H1 (cell line): ENCODE measurements around the gene EPG5. TPM values are rescaled to one million over a fixed set of nuclear protein-coding genes. Genes with fewer than 3 reads are reported as not detected.

Experiments used
- CTCF ChIA-PET: fragments of 300-600 bp; sonication (Branson Sonifier 250); formaldehyde crosslinking; loops from one replicate; lab custom pipeline; 2021; ENCODE audit not compliant: partially characterized antibody; lab: Charles Lee
- POLR2A ChIA-PET: fragments of 300-600 bp; sonication (Branson Sonifier 250); formaldehyde crosslinking; loops from one replicate; lab custom pipeline; 2021; ENCODE audit warnings: inconsistent platforms; ENCODE audit not compliant: partially characterized antibody; lab: Charles Lee
- DNase-seq, 2 experiments: peaks; one replicate each; pipeline versions ENCODE4 v3.0.0 to v3.0.0-alpha.2; 2010 to 2022; ENCODE audit warnings: low spot score in 2 of 2, low read depth in 1 of 2, mixed read lengths in 1 of 2
- FAIRE-seq: peaks from 2 replicates; lab custom pipeline; 2011; peaks lifted over from hg19 to GRCh38; lab: Jason Lieb, UNC
- H2AFZ ChIP-seq: 2 replicates; pipeline ENCODE4 v1.8.1; 2012; ENCODE audit warnings: low read length, inconsistent platforms
- H2AK5ac ChIP-seq: 2 replicates; pipeline ENCODE4 v1.6.1; 2013; ENCODE audit warnings: low read depth, low read length
- H2BK120ac ChIP-seq: replicated peaks from 2 replicates; pipeline ENCODE3; 2013; ENCODE audit warnings: low read depth, low read length, inconsistent platforms
- H2BK12ac ChIP-seq: 2 replicates; pipeline ENCODE4 v1.6.1; 2013; ENCODE audit warnings: low read depth, low read length
- H2BK15ac ChIP-seq: 2 replicates; pipeline ENCODE4 v1.6.1; 2013; ENCODE audit warnings: low read length
- H2BK20ac ChIP-seq: 2 replicates; pipeline ENCODE4 v1.6.1; 2013; ENCODE audit warnings: low read length
- H2BK5ac ChIP-seq: 2 replicates; pipeline ENCODE4 v1.6.1; 2013; ENCODE audit warnings: low read depth, low read length
- H3K14ac ChIP-seq: 2 replicates; pipeline ENCODE4 v1.6.1; 2013; ENCODE audit warnings: inconsistent platforms; ENCODE audit not compliant: insufficient read length
- H3K18ac ChIP-seq: 2 replicates; pipeline ENCODE4 v1.6.1; 2013; ENCODE audit warnings: low read length; ENCODE audit errors: extremely low read depth
- H3K23ac ChIP-seq: 2 replicates; pipeline ENCODE4 v1.6.1; 2013; ENCODE audit warnings: inconsistent platforms; ENCODE audit not compliant: insufficient read length
- H3K23me2 ChIP-seq: 2 replicates; pipeline ENCODE4 v1.6.1; 2013; ENCODE audit warnings: low read depth, low read length
- H3K27ac ChIP-seq: 2 replicates; pipeline ENCODE4 v1.6.1; 2011; ENCODE audit warnings: low read depth, low read length, inconsistent platforms
- H3K27me3 ChIP-seq, 4 experiments: replicated peaks in 1 of 4; 1 replicate in 1 of 4; 2 replicates in 3 of 4; pipeline versions ENCODE4 v1.6.1 to v1.8.1; 2011 to 2013; ENCODE audit warnings: low read length in 3 of 4, mild to moderate bottlenecking in 3 of 4, inconsistent platforms in 2 of 4, mixed read lengths in 2 of 4, moderate library complexity in 1 of 4; ENCODE audit not compliant: control insufficient read depth in 3 of 4, insufficient read depth in 3 of 4; ENCODE audit errors: extremely low read depth in 1 of 4
- H3K36me3 ChIP-seq, 4 experiments: 2 replicates each; pipeline versions ENCODE4 v1.6.1 to v1.8.1; 2011 to 2013; ENCODE audit warnings: mild to moderate bottlenecking in 4 of 4, low read length in 3 of 4, moderate library complexity in 2 of 4, control low read depth in 1 of 4, inconsistent platforms in 1 of 4; ENCODE audit not compliant: insufficient read depth in 4 of 4, control insufficient read depth in 2 of 4
- H3K4ac ChIP-seq: replicated peaks from 2 replicates; pipeline ENCODE3; 2013; ENCODE audit warnings: low read length, low read depth, mixed read lengths, inconsistent platforms; ENCODE audit not compliant: insufficient read length
- H3K4me1 ChIP-seq, 4 experiments: replicated peaks in 1 of 4; 1 replicate in 1 of 4; 2 replicates in 3 of 4; pipeline versions ENCODE4 v1.6.1 to v1.8.1; 2011 to 2013; ENCODE audit warnings: low read length in 3 of 4, inconsistent platforms in 2 of 4, mixed read lengths in 1 of 4; ENCODE audit not compliant: insufficient read depth in 4 of 4, control insufficient read depth in 3 of 4
- H3K4me2 ChIP-seq, 2 experiments: 2 replicates each; pipeline versions ENCODE4 v1.6.1 to v1.8.1; 2011 to 2013; ENCODE audit warnings: low read depth in 2 of 2, low read length in 2 of 2, control low read depth in 1 of 2, inconsistent platforms in 1 of 2, mild to moderate bottlenecking in 1 of 2; ENCODE audit not compliant: insufficient read depth in 1 of 2
- H3K4me3 ChIP-seq, 4 experiments: fragments of 200-600, 300-600 bp in 1 of 4; sonication (generic), shearing (Covaris generic), sonication (Bioruptor Twin) in 1 of 4; 2 replicates each; pipeline versions ENCODE4 v1.5.1 to v1.8.1; 2011 to 2016; ENCODE audit warnings: low read length in 4 of 4, low read depth in 3 of 4, control low read depth in 2 of 4, inconsistent platforms in 2 of 4, mild to moderate bottlenecking in 2 of 4, mixed read lengths in 1 of 4, moderate library complexity in 1 of 4; ENCODE audit not compliant: insufficient read depth in 2 of 4; ENCODE audit errors: extremely low read depth in 1 of 4
- H3K56ac ChIP-seq: replicated peaks from 2 replicates; pipeline ENCODE3; 2013; ENCODE audit warnings: low read depth, mild to moderate bottlenecking, mixed read lengths, low read length, inconsistent platforms; ENCODE audit not compliant: insufficient read length
- H3K79me1 ChIP-seq: 2 replicates; pipeline ENCODE4 v1.6.1; 2013; ENCODE audit warnings: low read depth, low read length, control low read depth
- H3K79me2 ChIP-seq, 2 experiments: 2 replicates each; pipeline versions ENCODE4 v1.6.1 to v1.8.1; 2012 to 2013; ENCODE audit warnings: low read length in 2 of 2, mild to moderate bottlenecking in 2 of 2, inconsistent platforms in 1 of 2; ENCODE audit not compliant: insufficient read depth in 2 of 2, control insufficient read depth in 1 of 2
- H3K9ac ChIP-seq, 4 experiments: replicated peaks in 1 of 4; 1 replicate in 1 of 4; 2 replicates in 3 of 4; pipeline versions ENCODE4 v1.6.1 to v1.8.1; 2011 to 2013; ENCODE audit warnings: low read depth in 3 of 4, low read length in 3 of 4, control low read depth in 2 of 4, mild to moderate bottlenecking in 2 of 4, moderate library complexity in 2 of 4, inconsistent platforms in 1 of 4; ENCODE audit errors: extremely low read depth in 1 of 4
- H3K9me3 ChIP-seq, 2 experiments: 2 replicates each; pipeline versions ENCODE4 v1.6.1 to v1.8.1; 2012 to 2013; ENCODE audit warnings: mild to moderate bottlenecking in 2 of 2, moderate library complexity in 2 of 2, control low read depth in 1 of 2, inconsistent platforms in 1 of 2, low read depth in 1 of 2, low read length in 1 of 2, mixed read lengths in 1 of 2; ENCODE audit not compliant: insufficient read depth in 2 of 2
- H4K20me1 ChIP-seq, 2 experiments: replicated peaks in 1 of 2; 2 replicates each; pipeline versions ENCODE3 to v1.8.1; 2011 to 2013; ENCODE audit warnings: inconsistent platforms in 2 of 2, low read length in 2 of 2, mild to moderate bottlenecking in 1 of 2; ENCODE audit not compliant: insufficient read depth in 2 of 2, control insufficient read depth in 1 of 2
- H4K5ac ChIP-seq: 2 replicates; pipeline ENCODE4 v1.6.1; 2013; ENCODE audit warnings: low read length, low read depth, mixed read lengths, inconsistent platforms; ENCODE audit not compliant: insufficient read length
- H4K8ac ChIP-seq: 2 replicates; pipeline ENCODE4 v1.8.0; 2013; ENCODE audit warnings: mild to moderate bottlenecking, moderate library complexity, low read length, inconsistent platforms; ENCODE audit not compliant: insufficient read depth; ENCODE audit errors: extremely low read depth
- H4K91ac ChIP-seq: replicated peaks from 2 replicates; pipeline ENCODE3; 2013; ENCODE audit warnings: low read length, mixed read lengths, inconsistent platforms; ENCODE audit not compliant: insufficient read length
- WGBS, 2 experiments: shearing (Covaris generic) in 1 of 2; methylation state at CpG; one replicate each; pipeline versions ENCODE4 v1.1.6 to v1.1.7; 2013 to 2015; ENCODE audit warnings: low lambda C conversion rate in 2 of 2, mixed read lengths in 2 of 2, inconsistent platforms in 1 of 2, low coverage in 1 of 2, missing lambda C conversion rate in 1 of 2; ENCODE audit not compliant: insufficient replicate concordance in 2 of 2, insufficient coverage in 1 of 2, insufficient read length in 1 of 2; ENCODE audit errors: extremely low coverage in 1 of 2, missing lambda C conversion rate in 1 of 2; 5-methylcytosine and 5-hydroxymethylcytosine counted together
- polyA plus RNA-seq, 7 experiments: library from polyadenylated mRNA; depleted of rRNA in 3 of 7; stranded (reverse) in 5 of 7; unstranded in 2 of 7; fragments of >200 nt in 5 of 7; fragments of 200-250 nt in 2 of 7; gene quantifications; 1 replicate in 5 of 7; 2 replicates in 1 of 7; 4 replicates in 1 of 7; pipeline versions ENCODE4 v1.2.1 to v1.2.3, GENCODE V29; 2011 to 2013; ENCODE audit warnings: missing spikeins in 2 of 7, mixed read lengths in 2 of 7
- total RNA-seq: library from RNA; stranded (reverse); fragmentation: NEBNext Ultra II Directional; extraction: Animal tissue kit (Norgen Biotek cat#: 25700); gene quantifications from 2 replicates; pipeline ENCODE4 v1.2.1, GENCODE V29; 2021

Gene EPG5
- total and polyA plus RNA-seq, 2 of the 8 experiments (the other 6 are each of a cell fraction or from before 2014, with no cell fraction given), result 14.1 to 18.3 TPM

- Histone ChIP-seq H2BK120ac (no peak overlapping the region), H2BK20ac (no peak overlapping the region), H3K79me2 (no peaks in the 10 kb centered on the region), H3K18ac (no peak overlapping the region), H2AK5ac (no peak overlapping the region), H3K4me3 (no peak overlapping the region), H3K56ac (no peak overlapping the region), H3K36me3 (peaks cover 0 to 2% (median 0%) of the 10 kb centered on the region in 4 experiments; a peak in 1 of 8 replicates), H4K20me1 (no peaks in the 10 kb centered on the region), H2BK15ac (no peak overlapping the region), H4K91ac (no peak overlapping the region), H3K79me1 (no peaks in the 10 kb centered on the region), H2BK12ac (no peak overlapping the region), H3K27ac (no peak overlapping the region), H2AFZ (no peak overlapping the region), H3K9me3 (no peaks in the 10 kb centered on the region), H3K9ac (no peak overlapping the region), H3K14ac (no peak overlapping the region), H4K5ac (no peak overlapping the region), H3K4ac (no peak overlapping the region), H3K23ac (no peak overlapping the region), H3K4me2 (no peak overlapping the region), H4K8ac (no peak overlapping the region), H3K4me1 (0 out of 7 replicates have a peak, but pooled peaks cover 0 to under 1% (median 0%) of the 10 kb centered on the region in 4 experiments), H2BK5ac (no peak overlapping the region), H3K27me3 (no peaks in the 10 kb centered on the region), H3K23me2 (no peaks in the 10 kb centered on the region)
- DNase-seq (no peak), FAIRE-seq (no peak)
- 95% methylated on average over 7 of the region's 7 CpGs; no CpG with 5 or more reads in 1 of the 2 experiments for WGBS, 2 experiments
- CTCF ChIA-PET, result interaction anchor here (0.7 to 4.0 kb wide), 4 partner anchors 34 to 163 kb away, joined by 3 to 20 read pairs (median 10); partner anchors contain the start of gene SLC14A1
- POLR2A ChIA-PET, result no interaction called here
Observed at GRCh38 chr18:45844938-45845337, 122.2 kb downstream of the EPG5 start.
